Hepatic stellate cell (primary cell): ENCODE measurements around the gene TMBIM1.

ENCODE experiments used
- DNase-seq: peaks from one replicate; pipeline ENCODE4 v3.0.0; 2011; ENCODE audit warnings: low spot score

The TMBIM1 gene

GRCh38 chr2:218256612-218257350 lies 35.5 kb downstream of the TMBIM1 start:
- no peak for DNase-seq

- no peak for DNase-seq
These were observed 36.9 kb downstream of the TMBIM1 start for GRCh38 chr2:218255446-218255845.

GRCh38 chr2:218253232-218253625 lies 39.1 kb downstream of the TMBIM1 start:
- DNase-seq, result no peak

- no peak for DNase-seq
These were observed 39.6 kb downstream of the TMBIM1 start for GRCh38 chr2:218252509-218253231.

GRCh38 chr2:218249691-218250090 lies 42.6 kb downstream of the TMBIM1 start:
- no peak for DNase-seq

- no peak for DNase-seq
These were observed 47.1 kb downstream of the TMBIM1 start for GRCh38 chr2:218245214-218245613.

- no peak for DNase-seq
These were observed 47.6 kb downstream of the TMBIM1 start for GRCh38 chr2:218244665-218245064.

- DNase-seq, result no peak
These were observed 48.1 kb downstream of the TMBIM1 start for GRCh38 chr2:218244204-218244603.

- DNase-seq, result no peak
These were observed 53.4 kb downstream of the TMBIM1 start for GRCh38 chr2:218238887-218239286.

- DNase-seq, result no peak
These were observed 55.5 kb downstream of the TMBIM1 start for GRCh38 chr2:218236829-218237228.

GRCh38 chr2:218235017-218235416 lies 57.3 kb downstream of the TMBIM1 start:
- no peak for DNase-seq

GRCh38 chr2:218234521-218234920 lies 57.8 kb downstream of the TMBIM1 start:
- DNase-seq, result no peak

- no peak for DNase-seq
These were observed 58.8 kb downstream of the TMBIM1 start for GRCh38 chr2:218233543-218233942.

GRCh38 chr2:218230882-218231281 lies 61.4 kb downstream of the TMBIM1 start:
- peak; percentile 36 for DNase-seq

GRCh38 chr2:218229851-218230250 lies 62.5 kb downstream of the TMBIM1 start:
- no peak for DNase-seq

GRCh38 chr2:218229239-218229638 lies 63.1 kb downstream of the TMBIM1 start:
- peak; percentile 67 for DNase-seq

- DNase-seq, result no peak
These were observed 63.8 kb downstream of the TMBIM1 start for GRCh38 chr2:218228366-218229090.

GRCh38 chr2:218226903-218227302 lies 65.4 kb downstream of the TMBIM1 start:
- no peak for DNase-seq
